Daoy (cell line): ENCODE measurements around the gene C19orf67. TPM values are rescaled to one million over a fixed set of nuclear protein-coding genes. Genes with fewer than 3 reads are reported as not detected.
"Not testable (repeated sequence)": the region's sequence is repeated elsewhere in the genome, so short reads cannot be mapped to it uniquely, and the experiment has no call there.

Experiments
- DNase-seq: peaks from one replicate; pipeline ENCODE4 v3.0.0-alpha.2; 2015; ENCODE audit warnings: low read depth
- total RNA-seq: library from RNA; depleted of rRNA; stranded (reverse); fragments of >200 nt; shearing (Covaris generic); gene quantifications from 2 replicates; pipeline ENCODE4 v1.2.3, GENCODE V29; 2014

The C19orf67 gene
- total RNA-seq, 1 experiment from 2014 or later, result not detected

- no peak for DNase-seq
These were observed 28.7 kb downstream of the C19orf67 start for GRCh38 chr19:14056741-14057356.

- DNase-seq, result no peak
These were observed 29.4 kb downstream of the C19orf67 start for GRCh38 chr19:14056069-14056666.

DNA sequence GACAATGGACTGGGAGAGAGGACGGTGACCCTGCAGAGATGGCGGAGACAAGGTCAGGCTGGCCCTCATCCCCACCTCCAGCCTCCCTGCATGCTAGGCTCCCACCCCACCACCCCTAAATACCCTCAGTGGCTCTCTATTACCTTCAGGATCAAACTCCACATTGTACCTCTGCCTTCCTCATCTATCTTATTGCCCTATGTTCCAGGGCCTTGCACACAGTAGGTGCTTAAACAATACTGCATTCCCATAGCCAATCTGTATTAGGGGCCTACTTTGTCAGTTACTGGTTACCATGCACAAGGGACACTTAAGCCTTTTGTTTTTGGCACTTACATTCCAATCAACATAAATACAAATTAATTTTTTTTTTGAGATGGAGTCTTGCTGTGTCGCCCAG, 30.2 kb downstream of the C19orf67 start:
- no peak for DNase-seq

GRCh38 chr19:14054721-14055120, 30.9 kb downstream of the C19orf67 start:
- DNase-seq, result no peak

DNA sequence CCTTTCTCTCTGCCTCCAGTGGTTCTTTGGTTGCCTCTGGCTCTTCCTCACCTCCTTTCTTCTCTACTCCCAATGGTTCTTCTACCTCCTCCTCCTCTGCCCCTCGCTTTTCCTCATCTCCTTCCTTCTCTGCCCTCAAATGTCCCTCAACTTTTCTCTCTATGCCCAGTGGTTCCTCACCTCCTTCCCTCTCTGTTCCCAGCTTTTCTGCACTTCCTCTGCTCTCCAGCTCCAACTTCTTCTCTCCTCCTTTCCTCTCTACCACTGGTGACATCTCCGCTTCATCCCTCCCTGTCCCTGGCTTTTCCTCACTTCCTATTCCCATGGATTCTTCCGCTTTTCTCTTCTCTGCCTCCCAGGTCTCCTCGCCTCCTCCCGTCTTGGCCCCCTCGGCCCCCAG, 31.5 kb downstream of the C19orf67 start:
- DNase-seq, result no peak

GRCh38 chr19:14053500-14053899, 32.1 kb downstream of the C19orf67 start:
- no peak for DNase-seq

- DNase-seq, result no peak
These were observed 32.6 kb downstream of the C19orf67 start for GRCh38 chr19:14053032-14053431.

DNA sequence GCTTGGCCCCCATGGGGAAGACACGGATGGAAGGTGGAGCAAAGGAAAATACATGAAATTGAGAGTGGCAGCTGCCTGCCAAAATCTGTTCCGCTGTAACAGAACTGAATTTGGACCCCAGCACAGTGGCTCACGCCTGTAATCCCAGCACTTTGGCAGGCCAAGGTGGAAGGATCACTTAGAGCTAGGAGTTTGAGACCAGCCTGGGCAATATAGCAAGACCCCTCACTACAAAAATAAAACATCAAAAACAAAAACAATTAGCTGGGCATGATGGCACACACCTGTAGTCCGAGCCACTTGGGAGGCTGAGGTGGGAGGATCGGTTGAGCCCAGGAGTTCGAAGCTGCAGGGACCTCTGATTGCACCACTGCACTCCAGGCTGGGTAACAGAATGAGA, 33.1 kb downstream of the C19orf67 start:
- no peak for DNase-seq

DNA sequence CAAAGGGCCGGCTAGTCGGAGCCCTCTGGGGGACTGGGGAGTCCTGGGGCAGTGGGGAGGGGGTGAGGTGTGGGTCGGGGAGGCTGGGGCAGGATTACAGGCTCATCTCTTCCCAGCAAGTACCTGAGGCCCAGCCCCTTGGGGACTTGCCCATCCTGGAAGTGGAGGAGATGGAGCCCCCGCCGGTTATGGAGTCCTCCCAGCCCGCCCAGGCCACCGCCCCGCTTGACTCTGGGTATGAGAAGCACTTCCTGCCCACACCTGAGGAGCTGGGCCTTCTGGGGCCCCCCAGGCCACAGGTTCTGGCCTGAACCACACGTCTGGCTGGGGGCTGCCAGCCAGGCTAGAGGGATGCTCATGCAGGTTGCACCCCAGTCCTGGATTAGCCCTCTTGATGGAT, 33.6 kb downstream of the C19orf67 start:
- no peak for DNase-seq

- not testable (repeated sequence) for DNase-seq
These were observed 34.6 kb downstream of the C19orf67 start for GRCh38 chr19:14050961-14051360.

DNA sequence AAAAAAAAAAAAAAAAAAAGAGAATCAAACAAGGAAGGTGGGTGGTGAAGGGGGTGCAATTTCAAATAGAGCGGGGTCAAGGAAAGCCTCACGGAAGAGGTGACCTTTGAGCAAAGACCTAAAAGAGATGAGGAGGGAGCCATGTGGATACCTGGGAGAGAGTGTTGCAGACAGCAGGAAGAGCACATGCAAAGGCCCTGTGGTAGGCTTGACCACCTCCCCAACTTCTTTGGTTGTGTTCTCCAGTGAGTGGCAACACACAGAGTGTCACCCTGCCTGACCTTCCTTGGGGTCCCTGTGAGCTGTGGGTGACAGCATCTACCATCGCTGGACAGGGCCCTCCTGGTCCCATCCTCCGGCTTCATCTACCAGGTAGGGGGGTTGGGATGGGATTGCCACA, 35.1 kb downstream of the C19orf67 start:
- DNase-seq, result no peak

DNA sequence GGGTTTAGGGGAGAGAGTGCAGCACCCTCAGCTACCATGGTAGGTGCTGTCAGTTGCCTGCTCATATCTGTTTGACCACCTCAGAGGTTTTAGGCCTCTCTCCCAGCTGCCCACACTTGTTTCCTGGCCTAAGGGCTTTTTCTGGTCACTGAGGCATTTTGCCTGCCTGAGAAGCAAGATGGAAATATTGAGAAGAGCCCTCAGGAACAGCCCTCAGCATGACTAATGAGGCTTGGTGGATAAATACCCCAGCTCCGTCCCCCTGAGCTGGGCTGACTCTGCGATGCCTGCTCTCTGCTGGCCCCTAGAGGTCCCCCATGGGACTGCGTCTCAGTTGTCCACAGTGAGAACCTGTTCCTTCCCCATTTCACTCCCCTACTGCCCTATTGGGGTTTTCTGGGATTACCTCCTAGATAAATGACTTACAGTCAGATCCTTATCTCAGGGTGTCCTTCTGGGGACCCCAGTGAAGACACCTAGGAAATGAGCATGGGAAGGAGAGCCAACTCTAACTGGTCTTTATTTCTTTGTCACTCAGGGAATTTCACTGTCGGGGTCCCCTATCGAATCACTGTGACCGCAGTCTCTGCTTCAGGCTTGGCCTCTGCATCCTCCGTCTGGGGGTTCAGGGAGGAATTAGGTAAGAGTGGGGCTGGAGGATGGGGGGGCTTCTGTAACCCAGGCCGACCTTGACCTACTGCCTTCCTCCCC, 37.0 kb downstream of the C19orf67 start:
- peak; percentile 54 for DNase-seq

- not testable (repeated sequence) for DNase-seq
These were observed 37.7 kb downstream of the C19orf67 start for GRCh38 chr19:14047866-14048265.

DNA sequence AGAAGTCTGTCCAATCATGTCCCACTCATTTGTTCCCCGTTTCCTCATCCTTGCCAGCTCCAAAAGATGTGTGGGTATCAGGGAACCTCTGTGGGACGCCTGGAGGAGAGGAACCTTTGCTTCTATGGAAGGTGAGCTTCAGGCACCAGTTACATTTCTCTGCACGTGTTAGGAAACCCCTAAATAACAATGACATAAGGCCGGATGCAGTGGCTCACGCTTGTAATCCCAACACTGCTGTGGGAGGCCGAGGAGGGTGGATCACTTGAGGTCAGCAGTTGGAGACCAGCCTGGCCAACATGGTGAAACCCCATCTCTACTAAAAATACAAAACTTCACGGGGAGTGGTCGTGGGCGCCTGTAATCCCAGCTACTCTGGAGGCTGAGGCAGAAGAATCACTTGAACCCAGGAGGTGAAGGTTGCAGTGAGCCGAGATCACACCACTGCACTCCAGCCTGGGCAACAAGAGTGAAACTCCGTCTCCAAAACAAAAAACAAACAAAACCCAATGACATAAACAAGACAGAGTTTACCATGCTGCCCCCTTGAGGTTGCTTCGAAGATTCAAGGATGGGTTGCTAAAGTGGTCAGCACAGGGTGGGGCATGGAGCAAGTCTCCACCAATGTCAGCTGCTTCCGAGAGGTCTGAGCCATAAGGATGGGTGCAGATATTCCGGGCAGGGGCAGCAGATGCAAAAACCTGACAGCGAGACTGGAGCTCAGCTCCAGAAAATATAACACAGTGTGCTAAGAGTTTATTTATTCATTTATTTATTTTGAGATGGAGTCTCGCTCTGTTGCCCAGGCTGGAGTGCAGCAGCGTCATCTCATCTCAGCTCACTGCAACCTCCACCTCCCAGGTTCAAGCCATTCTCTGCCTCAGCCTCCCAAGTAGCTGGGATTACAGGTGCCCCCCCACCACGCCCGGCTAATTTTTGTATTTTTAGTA, 42.6 kb downstream of the C19orf67 start:
- peak; percentile 51 for DNase-seq

DNA sequence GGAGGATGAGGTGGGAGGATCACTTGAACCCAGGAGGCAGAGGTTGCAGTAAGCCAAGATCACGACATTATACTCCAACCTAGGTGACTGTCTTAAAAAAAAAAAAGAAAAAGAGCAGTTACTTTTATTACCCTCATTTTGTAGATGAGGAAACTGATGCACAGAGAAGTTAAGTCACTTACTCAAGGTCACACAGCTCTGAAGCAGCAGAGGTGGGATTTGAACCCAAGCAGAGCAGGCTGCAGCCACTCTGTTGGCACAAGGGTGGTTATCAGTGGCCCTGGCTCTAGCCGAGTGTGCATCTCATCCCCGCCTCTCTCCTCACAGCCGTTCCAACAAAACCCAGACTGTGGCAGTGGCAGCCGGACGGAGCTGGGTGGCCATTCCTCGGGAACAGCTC, 46.4 kb downstream of the C19orf67 start:
- DNase-seq, result no peak

DNA sequence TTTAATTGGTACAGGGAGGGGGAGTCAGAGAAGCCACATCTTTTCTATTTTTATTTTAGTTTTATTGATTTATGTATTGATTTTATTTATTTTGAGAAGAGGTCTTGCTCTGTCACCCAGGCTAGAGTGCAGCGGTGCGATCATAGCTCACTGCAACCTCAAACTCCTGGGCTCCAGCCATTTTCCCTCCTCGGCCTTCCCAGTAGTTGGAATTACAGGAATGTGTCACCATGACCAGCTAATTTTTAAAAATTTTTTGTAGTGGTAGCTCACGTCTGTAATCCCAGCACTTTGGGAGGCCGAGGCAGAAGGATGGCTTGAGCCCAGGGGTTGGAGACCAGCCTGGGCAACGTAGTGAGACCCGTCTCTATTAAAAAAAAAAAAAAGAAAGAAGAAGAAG, 49.9 kb downstream of the C19orf67 start:
- no peak for DNase-seq

DNA sequence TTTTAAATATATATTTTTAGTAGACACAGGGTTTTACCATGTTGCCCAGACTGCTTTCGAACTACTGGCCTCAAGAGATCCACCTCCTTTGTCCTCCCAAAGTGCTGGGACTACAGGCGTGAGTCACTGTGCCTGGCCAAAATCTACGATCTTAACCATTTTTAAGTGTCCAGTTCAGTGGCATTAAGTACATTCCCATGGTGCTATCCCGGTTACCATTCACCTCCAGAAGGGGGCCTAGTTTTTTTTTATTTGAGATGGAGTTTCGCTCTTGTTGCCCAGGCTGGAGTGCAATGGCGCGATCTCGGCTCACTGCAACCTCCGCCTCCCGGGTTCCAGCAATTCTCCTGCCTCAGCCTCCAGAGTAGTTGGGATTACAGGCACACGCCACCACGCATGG, 50.4 kb downstream of the C19orf67 start:
- not testable (repeated sequence) for DNase-seq

DNA sequence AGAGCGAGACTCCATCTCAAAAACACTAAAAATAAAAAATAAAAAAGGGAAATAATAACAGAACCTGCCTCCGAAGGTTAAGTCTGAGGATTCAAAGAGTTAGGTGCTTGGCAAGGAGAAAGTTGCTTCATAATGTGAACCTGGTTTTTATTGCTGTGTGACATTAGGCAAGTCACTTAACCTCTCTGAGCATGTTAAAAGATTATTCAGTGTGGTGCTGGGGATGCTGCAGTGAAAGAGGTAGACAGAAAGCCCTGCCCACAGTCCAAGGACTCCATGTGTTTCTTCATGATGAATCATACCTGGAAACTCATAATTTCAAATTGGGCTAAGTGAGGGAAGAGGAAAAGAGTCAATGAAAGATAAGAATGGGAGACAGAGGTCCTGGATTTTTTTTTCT, 51.6 kb downstream of the C19orf67 start:
- DNase-seq, result no peak

DNA sequence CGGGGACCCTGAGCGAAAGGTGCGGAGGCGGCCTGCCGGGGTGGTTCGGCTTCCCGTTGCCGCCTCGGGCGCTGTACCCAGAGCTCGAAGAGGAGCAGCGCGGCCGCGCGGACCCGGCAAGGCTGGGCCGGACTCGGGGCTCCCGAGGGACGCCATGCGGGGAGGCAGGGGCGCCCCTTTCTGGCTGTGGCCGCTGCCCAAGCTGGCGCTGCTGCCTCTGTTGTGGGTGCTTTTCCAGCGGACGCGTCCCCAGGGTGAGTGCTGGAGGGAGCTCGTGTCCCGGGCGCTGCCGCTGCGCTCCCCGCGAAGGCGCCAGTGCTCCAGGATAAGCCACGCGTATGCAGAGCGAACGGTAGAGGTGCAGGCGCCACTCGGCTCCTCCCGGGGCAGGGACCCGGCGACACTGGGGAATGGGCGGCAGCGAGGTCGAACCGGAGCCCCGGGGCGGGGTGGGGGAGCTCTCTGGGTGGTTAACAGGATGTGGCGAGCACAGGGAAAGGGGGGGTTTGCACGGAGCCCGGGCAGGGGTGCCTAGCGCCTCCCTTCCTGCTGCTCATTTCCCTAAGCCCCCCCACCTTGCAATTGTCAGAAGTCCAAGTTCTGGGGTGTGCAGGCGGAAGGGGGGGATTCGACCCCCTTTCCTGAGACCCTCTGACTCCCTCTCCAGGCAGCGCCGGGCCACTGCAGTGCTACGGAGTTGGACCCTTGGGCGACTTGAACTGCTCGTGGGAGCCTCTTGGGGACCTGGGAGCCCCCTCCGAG, 53.7 kb downstream of the C19orf67 start, which contains the start of gene IL27RA:
TSS of gene IL27RA (plus strand) at position 44 of the 762 bp plus-strand sequence. CDS start at position 155, 111 bp downstream.
- DNase-seq, result peak; percentile 68
